HepG2 (cell line): ENCODE data around the gene TMEM204. TPM values are rescaled to one million over a fixed set of nuclear protein-coding genes. Genes with fewer than 3 reads are reported as not detected.

Experiments
- ATAC-seq: fragments of 200-7000 bp; cut with Tn5 transposase; 3 replicates; pipeline ENCODE4 v1.9.1; 2020; ENCODE audit warnings: mild to moderate bottlenecking, moderate library complexity
- BruUV-seq: library from RNA; stranded (reverse); fragments of 400-500 nt; replicated peaks from 2 replicates; lab custom pipeline; 2021; lab: Mats Ljungman, UMichigan
- CTCF ChIA-PET: fragments of 300-600 bp; formaldehyde crosslinking; extraction: SDS; loops from one replicate; lab custom pipeline; 2021; ENCODE audit warnings: low total read pairs, inconsistent platforms, low intra/inter-chr PET ratio; lab: Yijun Ruan, JAX
- POLR2A ChIA-PET: fragments of 350-600 bp; sonication (Branson Sonifier 250); formaldehyde crosslinking; loops from one replicate; lab custom pipeline; 2020; ENCODE audit warnings: antibody characterized with exemption, inconsistent platforms; lab: Yijun Ruan, JAX
- DNase-seq: peaks from one replicate; pipeline ENCODE4 v3.0.0-alpha.2; 2015; ENCODE audit warnings: low spot score
- FAIRE-seq: peaks from 3 replicates; lab custom pipeline; 2011; peaks lifted over from hg19 to GRCh38; lab: Jason Lieb, UNC
- H2AFZ ChIP-seq: one replicate; pipeline ENCODE4 v1.6.1; 2011; ENCODE audit warnings: low read length, inconsistent platforms
- H3K27ac ChIP-seq: fragments of 300-600 bp; 3 replicates; pipeline ENCODE4 v1.8.0; 2011; ENCODE audit warnings: mixed run types, mild to moderate bottlenecking, mixed read lengths, low read length, inconsistent platforms; ENCODE audit not compliant: insufficient read depth; ENCODE audit errors: extremely low read length
- H3K27me3 ChIP-seq, 2 experiments: fragments of 200-600 bp in 1 of 2; 2 replicates in 1 of 2; 3 replicates in 1 of 2; pipeline versions ENCODE4 v1.6.0 to v1.8.0; 2011; ENCODE audit warnings: low read length in 2 of 2, mild to moderate bottlenecking in 2 of 2, moderate library complexity in 2 of 2, inconsistent platforms in 1 of 2; ENCODE audit not compliant: insufficient read depth in 2 of 2, control insufficient read depth in 1 of 2
- H3K36me3 ChIP-seq, 2 experiments: fragments of 200-600 bp in 1 of 2; replicated peaks in 1 of 2; 2 replicates in 1 of 2; 3 replicates in 1 of 2; pipeline versions ENCODE4 v1.5.1 to v1.8.0; 2011; ENCODE audit warnings: low read length in 2 of 2, inconsistent platforms in 1 of 2; ENCODE audit not compliant: insufficient read depth in 2 of 2, control insufficient read depth in 1 of 2
- H3K4me1 ChIP-seq: 2 replicates; pipeline ENCODE4 v1.5.1; 2012; ENCODE audit warnings: low read length, inconsistent platforms; ENCODE audit not compliant: insufficient read depth
- H3K4me2 ChIP-seq: 2 replicates; pipeline ENCODE4 v1.6.0; 2011; ENCODE audit warnings: low read depth, low read length, inconsistent platforms
- H3K4me3 ChIP-seq, 3 experiments: fragments of 200-600 bp in 1 of 3; sonication (generic), shearing (Covaris generic) in 1 of 3; replicated peaks in 1 of 3; 2 replicates each; pipeline ENCODE4 v1.5.1; 2011 to 2016; ENCODE audit warnings: low read length in 3 of 3, inconsistent platforms in 2 of 3, low read depth in 2 of 3, mild to moderate bottlenecking in 2 of 3, control low read depth in 1 of 3, mixed read lengths in 1 of 3; ENCODE audit not compliant: insufficient read depth in 1 of 3
- H3K79me2 ChIP-seq: one replicate; pipeline ENCODE4 v1.6.1; 2011; ENCODE audit warnings: low read length, inconsistent platforms; ENCODE audit not compliant: insufficient read depth
- H3K9ac ChIP-seq: 2 replicates; pipeline ENCODE4 v1.6.0; 2011; ENCODE audit warnings: mild to moderate bottlenecking, low read depth, low read length, inconsistent platforms; ENCODE audit not compliant: insufficient read depth
- H3K9me3 ChIP-seq: 2 replicates; pipeline ENCODE4 v1.5.1; 2012; ENCODE audit warnings: mild to moderate bottlenecking, low read length
- H4K20me1 ChIP-seq: 2 replicates; pipeline ENCODE4 v1.6.0; 2011; ENCODE audit warnings: inconsistent platforms, mild to moderate bottlenecking, low read length, moderate library complexity; ENCODE audit not compliant: insufficient read depth
- CC2D1A ChIP-seq: sonication (generic); formaldehyde crosslinking; IDR thresholded peaks from 2 replicates; pipeline ENCODE4 v1.8.1; 2023; ENCODE audit warnings: mild to moderate bottlenecking, missing genetic modification reagents
- EEA1 ChIP-seq: sonication (generic); formaldehyde crosslinking; IDR thresholded peaks from 2 replicates; pipeline ENCODE4 v1.5.1; 2020; ENCODE audit warnings: mild to moderate bottlenecking, missing genetic modification reagents, borderline replicate concordance
- EED ChIP-seq: sonication (generic); formaldehyde crosslinking; IDR thresholded peaks from 2 replicates; pipeline ENCODE4 v1.5.0; 2020; ENCODE audit warnings: mild to moderate bottlenecking, missing genetic modification reagents
- ERF ChIP-seq: IDR thresholded peaks from 2 replicates; pipeline ENCODE4 v1.6.1; 2018; ENCODE audit warnings: missing biosample characterization, missing genetic modification reagents
- KLF11 ChIP-seq: IDR thresholded peaks from 2 replicates; pipeline ENCODE4 v1.6.1; 2016; ENCODE audit warnings: missing compliant biosample characterization
- KLF9 ChIP-seq: IDR thresholded peaks from 2 replicates; pipeline ENCODE4 v1.6.1; 2016; ENCODE audit warnings: low read depth
- NKX3-1 ChIP-seq: sonication (generic); formaldehyde crosslinking; IDR thresholded peaks from 2 replicates; pipeline ENCODE4 v1.5.0; 2020; ENCODE audit warnings: missing genetic modification reagents
- RXRB ChIP-seq: IDR thresholded peaks from 2 replicates; pipeline ENCODE4 v1.6.1; 2016; ENCODE audit warnings: borderline replicate concordance, missing genetic modification reagents, missing compliant biosample characterization
- TSC22D2 ChIP-seq: sonication (generic); formaldehyde crosslinking; IDR thresholded peaks from 2 replicates; pipeline ENCODE4 v1.5.1; 2020; ENCODE audit warnings: missing genetic modification reagents, mild to moderate bottlenecking, borderline replicate concordance
- ZFP1 ChIP-seq: IDR thresholded peaks from 2 replicates; pipeline ENCODE4 v1.6.1; 2016
- ZNF10 ChIP-seq: sonication (generic); formaldehyde crosslinking; IDR thresholded peaks from 2 replicates; pipeline ENCODE4 v1.4.0; 2020; ENCODE audit warnings: mild to moderate bottlenecking, low read depth, missing genetic modification reagents, borderline replicate concordance
- ZNF20 ChIP-seq: sonication (generic); formaldehyde crosslinking; IDR thresholded peaks from 2 replicates; pipeline ENCODE4 v1.4.0; 2020; ENCODE audit warnings: mild to moderate bottlenecking, moderate library complexity, missing genetic modification reagents
- ZNF234 ChIP-seq: sonication (generic); formaldehyde crosslinking; conservative IDR thresholded peaks from 2 replicates; pipeline ENCODE4 v1.5.1; 2020; ENCODE audit warnings: mild to moderate bottlenecking, missing genetic modification reagents
- ZNF24 ChIP-seq: fragments of 450-650 bp; IDR thresholded peaks from 2 replicates; pipeline ENCODE4 v1.6.1; 2017; ENCODE audit warnings: antibody characterized with exemption, mild to moderate bottlenecking
- ZNF577 ChIP-seq: sonication (generic); formaldehyde crosslinking; IDR thresholded peaks from 2 replicates; pipeline ENCODE4 v1.4.0; 2020; ENCODE audit warnings: mild to moderate bottlenecking, low read depth, missing genetic modification reagents, borderline replicate concordance
- ZNF644 ChIP-seq: IDR thresholded peaks from 2 replicates; pipeline ENCODE4 v1.6.1; 2016; ENCODE audit warnings: low read depth
- ZNF704 ChIP-seq: sonication (generic); formaldehyde crosslinking; IDR thresholded peaks from 2 replicates; pipeline ENCODE4 v1.8.1; 2023; ENCODE audit warnings: mild to moderate bottlenecking, inconsistent platforms, moderate library complexity, missing genetic modification reagents, borderline replicate concordance
- ZNF749 ChIP-seq: sonication (generic); formaldehyde crosslinking; IDR thresholded peaks from 2 replicates; pipeline ENCODE4 v1.8.0; 2022; ENCODE audit warnings: mild to moderate bottlenecking, missing genetic modification reagents, moderate library complexity, borderline replicate concordance
- ZSCAN12 ChIP-seq: sonication (generic); formaldehyde crosslinking; IDR thresholded peaks from 2 replicates; pipeline ENCODE4 v1.9.0; 2021; ENCODE audit warnings: mild to moderate bottlenecking, missing genetic modification reagents
- ZSCAN31 ChIP-seq: sonication (generic); formaldehyde crosslinking; IDR thresholded peaks from 2 replicates; pipeline ENCODE4 v1.5.0; 2020; ENCODE audit warnings: low read depth, mild to moderate bottlenecking, missing genetic modification reagents
- WGBS: methylation state at CpG from one replicate; pipeline ENCODE4 v1.1.6; 2017; ENCODE audit warnings: low lambda C conversion rate; 5-methylcytosine and 5-hydroxymethylcytosine counted together
- in situ Hi-C: cut with HindIII; loops from 2 replicates; pipeline ENCODE4 v1.10.0; 2017; ENCODE audit warnings: low pct_unique_long_range_greater_than_20kb; ENCODE audit not compliant: extremely low pct_ligation_motif_present
- intact Hi-C: fragments of 100-400 bp; cut with micrococcal nuclease; formaldehyde crosslinking; loops from one replicate; pipeline ENCODE4 v1.10.0; 2022; ENCODE audit not compliant: unreplicated experiment
- polyA plus RNA-seq, 8 experiments: library from polyadenylated mRNA; depleted of rRNA in 3 of 8; stranded (reverse) in 7 of 8; unstranded in 1 of 8; fragments of >200 nt; fragmentation: Illumina TruSeq in 4 of 8; extraction: Trizol in 4 of 8; gene quantifications; 2 replicates each; pipeline versions ENCODE4 v1.2.1 to v1.2.3, GENCODE V29; 2011 to 2016; ENCODE audit warnings: low read depth in 4 of 8, missing spikeins in 1 of 8, mixed read lengths in 1 of 8; ENCODE audit not compliant: insufficient read depth in 1 of 8
- total RNA-seq, 5 experiments: library from RNA; depleted of rRNA; stranded (reverse); fragments of >200 nt; fragmentation: Illumina TruSeq; extraction: Trizol; gene quantifications; 2 replicates each; pipeline ENCODE4 v1.2.3, GENCODE V29; 2016; ENCODE audit warnings: low read depth in 1 of 5

The TMEM204 gene
- total and polyA plus RNA-seq, 2 of the 13 experiments (the other 11 are each of a cell fraction or from before 2014, with no cell fraction given), result not detected

GRCh38 chr16:1495889-1496262 is 37.6 kb upstream of the TMEM204 start:
- DNase-seq (no peak), FAIRE-seq (no peak)
- Histone ChIP-seq H3K27ac (no peak overlapping the region), H3K27me3 (no peaks in the 10 kb centered on the region; a peak in 1 of 5 replicates), H3K9ac (no peak overlapping the region), H3K36me3 (peaks cover 2 to 20% of the 10 kb centered on the region in 2 experiments; a peak in 2 of 5 replicates), H3K4me2 (no peak overlapping the region)
- CTCF ChIA-PET, result no interaction called here
- BruUV-seq, result no TSS peak
- 97% methylated on average over 20 of the region's 25 CpGs for WGBS
- in situ Hi-C loops, result no loop called here
- intact Hi-C loops, result no loop called here
- TF ChIP-seq RXRB (CRISPR knock-in tag) (no peak), EEA1 (CRISPR knock-in tag) (no peak), ZNF644 (CRISPR knock-in tag) (no peak), ZSCAN12 (CRISPR knock-in tag) (no peak), NKX3-1 (CRISPR knock-in tag) (no peak), ZNF24 (no peak), ZNF577 (CRISPR knock-in tag) (no peak), KLF11 (CRISPR knock-in tag) (no peak), ERF (no peak), ZNF20 (CRISPR knock-in tag) (no peak), EED (CRISPR knock-in tag) (no peak)
- TF ChIP-seq, all 625 proteins: peak for 0
- Histone ChIP-seq H4K20me1 (no peaks in the 10 kb centered on the region), H3K9me3 (no peaks in the 10 kb centered on the region), H3K79me2 (peaks cover 3% of the 10 kb centered on the region), H3K4me1 (peaks cover 29% of the 10 kb centered on the region), H2AFZ (no peak overlapping the region), H3K4me3 (no peak overlapping the region)
- POLR2A ChIA-PET, result no interaction called here
- no peak for ATAC-seq

GRCh38 chr16:1496464-1496863 is 37.0 kb upstream of the TMEM204 start:
- H3K4me1 ChIP-seq, result peaks cover 23% of the 10 kb centered on the region
- CTCF ChIA-PET, result no interaction called here
- peaks cover 4 to 23% of the 10 kb centered on the region in 2 experiments; a peak in 2 of 5 replicates for H3K36me3 ChIP-seq
- H3K27ac ChIP-seq, result no peak overlapping the region
- no peak overlapping the region for H3K9ac ChIP-seq
- H4K20me1 ChIP-seq, result no peaks in the 10 kb centered on the region
- H2AFZ ChIP-seq, result no peak overlapping the region
- H3K27me3 ChIP-seq, result no peaks in the 10 kb centered on the region; a peak in 1 of 5 replicates
- WGBS, result 95% methylated on average over 25 of the region's 25 CpGs
- POLR2A ChIA-PET, result no interaction called here
- no peak for DNase-seq
- no peaks in the 10 kb centered on the region for H3K9me3 ChIP-seq
- in situ Hi-C loops (no loop called here), intact Hi-C loops (no loop called here)
- TF ChIP-seq ZNF10 (CRISPR knock-in tag), result no peak
- no peak for TF ChIP-seq TSC22D2
- no peak for TF ChIP-seq ZFP1
- TF ChIP-seq ZNF704, result no peak
- TF ChIP-seq CC2D1A, result no peak
- no peak for TF ChIP-seq KLF9 (CRISPR knock-in tag)
- no peak for TF ChIP-seq ZNF749 (CRISPR knock-in tag)
- no peak for TF ChIP-seq ZNF234 (CRISPR knock-in tag)
- TF ChIP-seq ZSCAN31, result no peak
- no peak overlapping the region for H3K4me2 ChIP-seq
- no peak overlapping the region for H3K4me3 ChIP-seq
- no peak for FAIRE-seq
- BruUV-seq, result no TSS peak
- no peak for ATAC-seq
- peaks cover 3% of the 10 kb centered on the region for H3K79me2 ChIP-seq
